AG10803 (cell line): ENCODE results near the gene GRM1.

Experiments used
- DNase-seq: peaks from one replicate; pipeline ENCODE4 v3.0.0; 2010; ENCODE audit warnings: low read depth
- H3K4me3 ChIP-seq: 2 replicates; pipeline ENCODE4 v1.5.1; 2011; ENCODE audit warnings: mild to moderate bottlenecking, low read length, control low read depth
- CTCF ChIP-seq: conservative IDR thresholded peaks from 2 replicates; pipeline ENCODE4 v1.5.1; 2011; ENCODE audit warnings: mild to moderate bottlenecking, low read length, control low read depth, inconsistent platforms

GRM1 gene

GRCh38 chr6:146345598-146345997 is 316.7 kb downstream of the GRM1 start:
- no peak overlapping the region for H3K4me3 ChIP-seq
- no peak for DNase-seq
- no peak for TF ChIP-seq CTCF

- no peak overlapping the region for H3K4me3 ChIP-seq
- DNase-seq = no peak
- TF ChIP-seq CTCF = no peak
Observed at GRCh38 chr6:146347090-146347489, 318.2 kb downstream of the GRM1 start.

GRCh38 chr6:146347690-146348089 is 318.8 kb downstream of the GRM1 start:
- H3K4me3 ChIP-seq = no peak overlapping the region
- no peak for TF ChIP-seq CTCF
- DNase-seq = no peak

- H3K4me3 ChIP-seq = no peak overlapping the region
- no peak for DNase-seq
- no peak for TF ChIP-seq CTCF
Observed at GRCh38 chr6:146351018-146351417, 322.2 kb downstream of the GRM1 start.

- no peak for TF ChIP-seq CTCF
- no peak overlapping the region for H3K4me3 ChIP-seq
- DNase-seq = no peak
Observed at GRCh38 chr6:146352163-146352562, 323.3 kb downstream of the GRM1 start.

GRCh38 chr6:146354451-146354850 is 325.6 kb downstream of the GRM1 start:
- no peak for DNase-seq
- no peak for TF ChIP-seq CTCF
- H3K4me3 ChIP-seq = no peak overlapping the region

- TF ChIP-seq CTCF = no peak
- DNase-seq = no peak
- H3K4me3 ChIP-seq = no peak overlapping the region
Observed at GRCh38 chr6:146355521-146356100, 326.7 kb downstream of the GRM1 start.
